Ishikawa (cell line): ENCODE data around the gene CHMP6.
A peak's percentile ranks its signal among the peaks of the same experiment; 100 is the strongest.

Experiments
- CEBPB ChIP-seq: IDR thresholded peaks from 2 replicates; pipeline ENCODE4 v1.6.1; 2012
- CREB1 ChIP-seq: IDR thresholded peaks from 2 replicates; pipeline ENCODE4 v1.6.1; 2012; ENCODE audit warnings: low read depth
- EGR1 ChIP-seq: IDR thresholded peaks from 2 replicates; pipeline ENCODE4 v1.6.1; 2012
- EP300 ChIP-seq: IDR thresholded peaks from 2 replicates; pipeline ENCODE4 v1.6.1; 2012; ENCODE audit warnings: borderline replicate concordance
- FOXM1 ChIP-seq: IDR thresholded peaks from 2 replicates; pipeline ENCODE4 v1.6.1; 2012; ENCODE audit warnings: low read depth, borderline replicate concordance
- NFIC ChIP-seq: IDR thresholded peaks from 2 replicates; pipeline ENCODE4 v1.6.1; 2012
- RAD21 ChIP-seq: IDR thresholded peaks from 2 replicates; pipeline ENCODE4 v1.6.1; 2012; ENCODE audit warnings: low read depth
- REST ChIP-seq: IDR thresholded peaks from 2 replicates; pipeline ENCODE4 v1.6.1; 2012; ENCODE audit warnings: low read depth, mild to moderate bottlenecking
- TAF1 ChIP-seq: IDR thresholded peaks from 2 replicates; pipeline ENCODE4 v1.6.1; 2012; ENCODE audit warnings: low read depth, mild to moderate bottlenecking
- TCF12 ChIP-seq: IDR thresholded peaks from 2 replicates; pipeline ENCODE4 v1.6.1; 2012; ENCODE audit warnings: low read depth
- TEAD4 ChIP-seq: IDR thresholded peaks from 2 replicates; pipeline ENCODE4 v1.6.1; 2012
- USF1 ChIP-seq: IDR thresholded peaks from 2 replicates; pipeline ENCODE4 v1.6.1; 2012
- YY1 ChIP-seq: IDR thresholded peaks from 2 replicates; pipeline ENCODE4 v1.6.1; 2012; ENCODE audit warnings: low read depth
- ZBTB7A ChIP-seq: IDR thresholded peaks from 2 replicates; pipeline ENCODE4 v1.6.1; 2012; ENCODE audit warnings: low read depth
- TF ChIP-seq, protein P1 (sequence below): IDR thresholded peaks from 2 replicates; pipeline ENCODE4 v1.6.1; 2012

Gene CHMP6

DNA sequence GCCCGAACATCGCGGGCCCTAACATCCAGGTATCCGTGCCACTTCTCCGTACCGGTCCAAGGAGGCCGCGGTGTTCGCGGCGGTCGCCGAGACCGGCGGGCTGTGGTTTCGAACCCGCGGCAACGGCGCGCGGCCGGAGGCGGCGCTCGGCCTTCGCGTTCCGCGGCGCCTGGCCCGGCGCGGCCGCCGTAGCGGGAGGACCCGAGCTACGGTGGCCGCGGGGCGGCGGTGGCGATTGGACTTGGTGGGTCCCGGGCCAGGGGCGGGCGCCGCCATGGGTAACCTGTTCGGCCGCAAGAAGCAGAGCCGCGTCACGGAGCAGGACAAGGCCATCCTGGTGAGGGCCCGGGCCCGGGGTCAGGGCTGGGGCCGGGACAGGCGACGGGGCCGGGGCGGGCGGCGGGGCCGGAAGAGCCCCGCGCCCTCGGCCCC is at the start of gene CHMP6:
Gene CHMP6, plus strand, starts transcription at position 197 of the 432 bp plus-strand sequence. Its CDS starts 78 bp downstream, at position 275.
- TF ChIP-seq TAF1 (peak; percentile 58; the same call in 1 of the 2 replicates), FOXM1 (no peak), CEBPB (no peak), YY1 (peak; percentile 69)

GRCh38 chr17:80942423-80943345 is 49.0 kb upstream of the CHMP6 start:
- peak; percentile 84 for TF ChIP-seq NFIC
- TF ChIP-seq RAD21, result peak; percentile 11; the same call in 1 of the 2 replicates
- TF ChIP-seq FOXM1, result no peak

DNA sequence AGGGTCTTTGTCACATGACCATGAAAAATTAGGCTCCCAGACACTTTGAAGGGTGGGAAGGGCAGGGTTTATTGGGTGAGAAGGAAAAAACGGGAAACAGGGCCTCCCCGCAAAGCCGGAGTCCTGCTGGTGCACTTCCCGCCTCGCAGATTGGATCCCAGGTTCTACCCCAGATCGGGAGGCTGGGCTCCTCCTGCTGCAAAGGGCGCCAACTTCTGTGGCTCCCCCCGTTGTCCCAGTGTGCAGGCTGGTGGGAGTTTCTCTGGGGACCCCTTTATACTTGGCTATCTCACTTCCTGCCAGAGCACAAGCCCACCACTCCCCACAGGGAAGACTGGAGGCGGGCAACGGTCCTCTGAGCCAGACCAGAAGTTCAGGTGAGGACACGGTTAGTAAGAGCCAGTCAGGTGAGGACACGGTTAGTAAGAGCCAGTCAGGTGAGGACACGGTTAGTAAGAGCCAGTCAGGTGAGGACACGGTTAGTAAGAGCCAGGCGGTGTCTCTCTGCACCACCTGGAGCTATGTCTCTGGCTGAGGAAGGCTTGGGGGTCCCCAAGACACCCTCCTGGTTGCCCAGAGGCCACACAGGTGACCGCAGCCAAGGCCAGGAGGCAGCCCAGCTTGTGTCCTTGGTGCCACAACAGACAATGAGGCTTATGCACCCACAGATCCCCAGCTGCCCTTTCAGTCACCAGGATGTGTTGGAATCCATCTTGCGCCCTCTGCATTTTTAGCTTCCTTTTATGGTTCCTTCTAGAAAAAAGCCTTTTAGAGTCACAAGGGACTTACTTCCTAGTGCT is 48.1 kb upstream of the CHMP6 start:
- TF ChIP-seq USF1 (no peak), EP300 (no peak), REST (no peak), CEBPB (no peak), CREB1 (no peak), TEAD4 (no peak), RAD21 (no peak), FOXM1 (no peak), TAF1 (no peak), YY1 (no peak), ZBTB7A (no peak), NFIC (no peak), TCF12 (no peak), EGR1 (no peak)
- TF ChIP-seq, protein P1, sequence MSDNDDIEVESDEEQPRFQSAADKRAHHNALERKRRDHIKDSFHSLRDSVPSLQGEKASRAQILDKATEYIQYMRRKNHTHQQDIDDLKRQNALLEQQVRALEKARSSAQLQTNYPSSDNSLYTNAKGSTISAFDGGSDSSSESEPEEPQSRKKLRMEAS, result no peak

DNA sequence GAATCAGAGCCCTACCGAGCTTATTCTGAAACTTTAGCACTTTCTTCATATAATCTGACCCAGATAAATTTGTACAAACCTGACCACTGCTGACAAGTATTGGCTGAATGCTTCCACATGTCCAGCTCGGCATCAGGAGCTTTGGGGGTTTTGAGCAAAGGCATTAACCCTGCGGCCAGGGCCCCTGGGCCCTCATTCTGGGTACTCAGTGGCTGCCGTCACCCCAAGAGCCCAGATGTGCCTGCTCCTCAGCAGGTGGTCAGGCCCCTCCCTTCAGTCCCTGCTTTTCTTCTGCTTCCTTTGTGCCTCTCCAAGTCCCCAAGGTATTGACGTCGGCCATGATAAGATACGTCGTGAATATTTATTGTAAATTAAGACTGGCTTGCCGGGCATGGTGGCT is 47.3 kb upstream of the CHMP6 start:
- no peak for TF ChIP-seq EGR1
- no peak for TF ChIP-seq YY1
- TF ChIP-seq USF1, result no peak
- TF ChIP-seq CEBPB, result no peak
- TF ChIP-seq EP300, result no peak
- no peak for TF ChIP-seq FOXM1
- TF ChIP-seq REST, result no peak
- no peak for TF ChIP-seq TCF12
- TF ChIP-seq ZBTB7A, result no peak
- TF ChIP-seq CREB1, result no peak
- TF ChIP-seq TEAD4, result no peak
- no peak for TF ChIP-seq TAF1
- TF ChIP-seq RAD21, result no peak
- no peak for TF ChIP-seq NFIC
- TF ChIP-seq, protein P1, result no peak

DNA sequence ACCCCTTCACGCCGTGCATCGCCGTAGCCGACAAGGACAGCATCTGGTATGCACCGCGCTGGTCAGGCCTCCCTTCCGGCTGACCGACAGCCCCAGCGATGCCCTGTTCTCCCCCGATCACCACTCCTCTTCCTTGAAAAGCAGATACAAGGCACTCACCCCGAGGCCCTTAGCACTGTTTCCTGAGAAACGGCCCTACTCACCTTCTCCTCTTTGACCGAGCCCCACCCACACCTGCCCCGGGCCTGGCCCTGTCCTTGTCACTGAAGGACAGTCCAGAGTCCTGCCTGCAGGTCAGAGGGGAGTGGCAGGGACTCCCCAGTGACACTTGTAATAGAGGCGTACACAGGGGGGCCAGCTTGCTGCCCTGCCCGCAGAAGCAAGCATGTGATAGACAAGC is 45.9 kb upstream of the CHMP6 start:
- TF ChIP-seq REST, result no peak
- TF ChIP-seq, protein P1, result no peak
- TF ChIP-seq TCF12, result no peak
- no peak for TF ChIP-seq CEBPB
- no peak for TF ChIP-seq TAF1
- TF ChIP-seq NFIC, result no peak
- no peak for TF ChIP-seq EGR1
- no peak for TF ChIP-seq EP300
- TF ChIP-seq CREB1, result no peak
- TF ChIP-seq YY1, result no peak
- TF ChIP-seq RAD21, result no peak
- no peak for TF ChIP-seq TEAD4
- no peak for TF ChIP-seq FOXM1
- no peak for TF ChIP-seq USF1
- no peak for TF ChIP-seq ZBTB7A
